A204.1 (cell line): ENCODE data around the gene SEMA6D.

ENCODE experiments used
- FAIRE-seq: peaks from 2 replicates; lab custom pipeline; 2012; peaks lifted over from hg19 to GRCh38; lab: Jason Lieb, UNC

The SEMA6D gene, protein sequence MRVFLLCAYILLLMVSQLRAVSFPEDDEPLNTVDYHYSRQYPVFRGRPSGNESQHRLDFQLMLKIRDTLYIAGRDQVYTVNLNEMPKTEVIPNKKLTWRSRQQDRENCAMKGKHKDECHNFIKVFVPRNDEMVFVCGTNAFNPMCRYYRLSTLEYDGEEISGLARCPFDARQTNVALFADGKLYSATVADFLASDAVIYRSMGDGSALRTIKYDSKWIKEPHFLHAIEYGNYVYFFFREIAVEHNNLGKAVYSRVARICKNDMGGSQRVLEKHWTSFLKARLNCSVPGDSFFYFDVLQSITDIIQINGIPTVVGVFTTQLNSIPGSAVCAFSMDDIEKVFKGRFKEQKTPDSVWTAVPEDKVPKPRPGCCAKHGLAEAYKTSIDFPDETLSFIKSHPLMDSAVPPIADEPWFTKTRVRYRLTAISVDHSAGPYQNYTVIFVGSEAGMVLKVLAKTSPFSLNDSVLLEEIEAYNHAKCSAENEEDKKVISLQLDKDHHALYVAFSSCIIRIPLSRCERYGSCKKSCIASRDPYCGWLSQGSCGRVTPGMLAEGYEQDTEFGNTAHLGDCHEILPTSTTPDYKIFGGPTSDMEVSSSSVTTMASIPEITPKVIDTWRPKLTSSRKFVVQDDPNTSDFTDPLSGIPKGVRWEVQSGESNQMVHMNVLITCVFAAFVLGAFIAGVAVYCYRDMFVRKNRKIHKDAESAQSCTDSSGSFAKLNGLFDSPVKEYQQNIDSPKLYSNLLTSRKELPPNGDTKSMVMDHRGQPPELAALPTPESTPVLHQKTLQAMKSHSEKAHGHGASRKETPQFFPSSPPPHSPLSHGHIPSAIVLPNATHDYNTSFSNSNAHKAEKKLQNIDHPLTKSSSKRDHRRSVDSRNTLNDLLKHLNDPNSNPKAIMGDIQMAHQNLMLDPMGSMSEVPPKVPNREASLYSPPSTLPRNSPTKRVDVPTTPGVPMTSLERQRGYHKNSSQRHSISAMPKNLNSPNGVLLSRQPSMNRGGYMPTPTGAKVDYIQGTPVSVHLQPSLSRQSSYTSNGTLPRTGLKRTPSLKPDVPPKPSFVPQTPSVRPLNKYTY

DNA sequence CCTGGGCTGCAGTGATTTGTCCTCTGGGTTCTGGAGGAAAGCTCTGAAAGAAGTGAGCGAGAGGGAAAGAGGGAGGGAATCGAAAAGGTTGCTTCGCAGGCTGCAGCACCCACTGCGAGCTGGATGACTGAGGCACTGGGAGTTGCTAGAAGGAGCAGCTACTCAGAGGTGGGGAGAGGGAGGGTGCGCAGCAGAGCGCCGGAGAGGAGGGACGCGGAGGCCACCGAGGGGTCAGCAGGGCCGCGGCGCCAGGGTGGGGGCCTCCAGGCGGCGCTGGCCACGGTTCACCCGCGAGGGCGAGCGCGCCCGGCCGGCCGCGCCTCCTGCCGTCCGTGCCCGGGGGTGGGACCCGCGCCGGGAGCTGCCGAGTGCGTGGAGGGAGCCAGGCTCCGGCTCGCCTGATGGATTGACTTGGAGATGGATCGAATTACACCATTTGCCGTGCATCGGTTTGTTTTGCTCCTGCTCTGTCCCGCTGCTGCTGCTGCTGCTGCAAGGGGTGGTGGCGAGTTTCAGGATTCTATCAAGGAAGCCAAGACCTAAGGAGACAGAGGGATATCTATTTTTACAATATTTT lies at the start of gene SEMA6D:
Gene SEMA6D (plus strand): TSS at position 470 of the 577 bp plus-strand sequence. CDS start 42,294 bp downstream, outside the sequence.
- FAIRE-seq: no peak

DNA sequence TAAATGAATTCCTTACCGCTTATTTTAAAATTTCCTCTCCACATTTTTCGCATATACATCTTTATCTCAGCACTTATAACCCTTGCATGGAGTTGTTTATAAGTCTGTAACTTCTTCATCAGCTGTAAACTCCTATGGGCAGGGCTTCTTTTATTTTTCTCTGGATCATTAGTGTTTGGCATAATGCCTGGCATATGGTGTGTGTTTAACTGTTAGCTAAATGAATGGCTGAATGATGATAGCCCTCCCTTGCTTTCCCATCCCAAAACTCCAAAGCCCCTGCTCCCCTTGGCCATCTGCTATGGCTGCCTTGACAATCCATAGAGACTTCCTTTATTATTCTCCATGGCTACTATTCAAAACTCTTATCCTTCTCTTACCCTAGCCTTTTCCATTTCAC lies 48.1 kb upstream of the SEMA6D start:
- FAIRE-seq: no peak

DNA sequence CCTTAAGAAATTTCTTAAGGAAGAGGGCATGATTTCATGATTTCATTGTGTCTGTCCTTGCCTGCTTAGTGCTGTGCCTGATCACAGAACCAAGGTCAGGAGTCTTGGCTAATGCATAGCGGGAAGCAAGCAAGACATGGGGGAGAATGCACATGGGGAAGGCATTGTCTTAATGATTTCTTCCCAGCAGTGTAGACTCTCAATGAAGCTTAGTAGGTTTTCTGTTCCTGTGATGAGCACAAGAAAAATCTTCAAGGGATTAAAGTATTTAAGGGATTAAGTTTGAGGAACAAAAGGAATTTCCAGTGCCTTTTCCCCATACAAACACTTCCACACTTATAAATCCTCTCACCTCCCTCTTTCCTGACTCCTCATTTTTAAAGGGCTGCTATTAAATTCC lies 46.9 kb upstream of the SEMA6D start:
- no peak for FAIRE-seq

DNA sequence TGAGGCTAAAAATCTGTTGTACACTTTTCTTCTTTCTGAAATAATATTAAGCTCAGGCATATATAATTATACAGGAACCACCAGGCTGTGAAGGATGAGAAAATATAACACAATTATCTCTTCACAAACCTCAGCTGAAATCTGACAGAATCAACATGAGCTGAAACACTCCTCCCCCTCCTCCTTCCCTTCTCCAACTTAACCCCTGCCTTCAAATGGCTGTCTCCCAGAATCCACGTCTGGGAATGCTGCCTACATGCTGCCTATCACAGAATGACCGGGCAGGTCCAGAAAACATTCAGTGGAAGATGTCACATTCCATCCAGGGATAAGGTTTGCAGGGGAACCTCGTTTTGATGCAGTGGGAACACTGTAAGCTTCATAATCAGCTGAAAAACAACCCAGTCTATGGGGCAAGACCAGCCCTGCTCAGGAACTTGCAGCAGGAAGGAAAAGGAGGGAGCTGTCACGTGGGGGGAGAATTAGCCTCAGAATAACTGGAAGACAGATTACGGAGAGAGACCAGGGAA lies 44.0 kb upstream of the SEMA6D start:
- no peak for FAIRE-seq

DNA sequence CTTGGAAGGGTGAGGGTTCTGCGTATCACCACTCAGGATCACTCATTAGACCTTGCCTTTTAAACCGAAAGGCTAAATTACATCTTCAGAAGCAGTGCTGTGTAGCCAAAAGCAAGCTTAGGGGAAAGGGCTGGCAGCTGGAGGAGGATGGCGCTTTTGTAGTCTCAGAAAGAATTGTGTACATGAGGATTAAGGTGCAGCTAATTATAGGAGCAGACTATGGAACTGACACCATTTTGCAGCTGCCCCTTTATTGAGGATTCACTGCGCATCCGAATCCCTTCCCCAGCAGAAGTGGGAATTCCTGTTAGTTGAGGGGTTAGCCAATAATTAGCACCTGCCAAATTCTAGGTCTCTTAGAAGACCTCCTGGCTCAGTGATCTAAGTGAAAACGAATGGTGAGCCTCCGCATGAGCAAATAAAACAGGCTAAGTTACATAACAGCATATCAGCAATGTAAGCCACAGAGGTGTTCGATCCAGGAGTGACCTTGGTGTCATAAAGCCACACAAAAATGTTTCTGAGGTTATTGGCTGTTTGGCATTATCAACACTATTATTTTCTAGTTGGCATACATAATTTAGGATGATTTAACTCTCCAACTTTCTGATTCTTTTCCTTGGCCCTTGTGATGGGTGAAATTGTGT lies 42.6 kb upstream of the SEMA6D start:
- no peak for FAIRE-seq

DNA sequence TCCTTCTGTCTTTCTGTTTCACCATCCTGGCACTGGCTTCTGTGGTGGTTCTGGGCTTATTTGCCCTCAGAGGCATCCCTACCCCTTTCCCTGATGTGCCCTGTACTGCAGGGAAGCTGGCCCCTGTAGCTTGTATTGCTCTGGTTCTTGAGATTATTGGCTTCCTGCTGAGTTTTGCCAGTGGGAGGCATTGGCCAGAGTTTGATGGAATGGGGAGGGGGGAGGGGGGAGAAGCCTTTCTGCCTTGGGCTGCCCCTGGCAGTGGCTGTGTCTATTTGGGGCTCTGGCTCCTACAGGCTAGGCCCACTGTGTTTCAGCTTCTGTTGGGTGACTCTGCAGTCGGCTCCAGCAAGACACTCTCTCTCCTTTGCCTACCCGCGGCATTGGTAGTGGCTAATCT lies 41.6 kb upstream of the SEMA6D start:
- FAIRE-seq: no peak

DNA sequence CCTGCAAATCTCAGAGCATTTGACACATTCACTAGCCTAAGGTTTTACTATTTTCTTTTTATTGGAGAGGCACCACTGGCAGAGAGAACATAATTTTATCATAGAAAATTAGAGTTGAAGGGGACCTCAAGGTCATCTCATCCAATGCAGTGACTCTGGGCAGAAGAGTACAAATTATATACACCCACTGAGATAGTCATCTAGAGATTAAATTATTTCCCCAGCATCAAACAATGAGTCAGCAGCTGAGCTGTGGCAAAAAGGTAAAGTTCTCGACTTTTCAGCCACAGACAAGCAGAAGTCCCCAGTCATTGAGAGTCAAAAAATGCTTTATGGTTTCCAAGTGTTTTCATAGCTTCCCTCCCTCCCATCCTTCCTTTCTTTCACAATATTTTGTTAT lies 39.3 kb upstream of the SEMA6D start:
- FAIRE-seq: no peak

DNA sequence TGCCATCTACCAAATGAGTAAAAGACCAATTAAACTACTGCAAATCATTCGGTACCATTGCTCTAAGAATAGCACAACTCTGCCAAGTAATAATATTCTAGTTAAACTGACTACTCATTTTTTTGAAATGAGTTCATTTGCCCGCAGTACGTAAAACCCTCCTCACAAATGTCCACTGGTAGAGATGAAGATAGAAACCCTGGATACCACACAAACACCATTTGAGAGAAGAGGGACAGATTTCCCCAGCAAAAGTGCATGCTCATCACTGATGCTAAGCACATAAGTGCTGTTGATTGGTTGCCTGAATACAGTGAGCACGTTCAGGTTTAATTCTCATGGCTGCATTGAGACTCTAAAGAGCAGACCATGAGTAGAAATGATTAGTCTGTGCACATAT lies 34.6 kb upstream of the SEMA6D start:
- no peak for FAIRE-seq

DNA sequence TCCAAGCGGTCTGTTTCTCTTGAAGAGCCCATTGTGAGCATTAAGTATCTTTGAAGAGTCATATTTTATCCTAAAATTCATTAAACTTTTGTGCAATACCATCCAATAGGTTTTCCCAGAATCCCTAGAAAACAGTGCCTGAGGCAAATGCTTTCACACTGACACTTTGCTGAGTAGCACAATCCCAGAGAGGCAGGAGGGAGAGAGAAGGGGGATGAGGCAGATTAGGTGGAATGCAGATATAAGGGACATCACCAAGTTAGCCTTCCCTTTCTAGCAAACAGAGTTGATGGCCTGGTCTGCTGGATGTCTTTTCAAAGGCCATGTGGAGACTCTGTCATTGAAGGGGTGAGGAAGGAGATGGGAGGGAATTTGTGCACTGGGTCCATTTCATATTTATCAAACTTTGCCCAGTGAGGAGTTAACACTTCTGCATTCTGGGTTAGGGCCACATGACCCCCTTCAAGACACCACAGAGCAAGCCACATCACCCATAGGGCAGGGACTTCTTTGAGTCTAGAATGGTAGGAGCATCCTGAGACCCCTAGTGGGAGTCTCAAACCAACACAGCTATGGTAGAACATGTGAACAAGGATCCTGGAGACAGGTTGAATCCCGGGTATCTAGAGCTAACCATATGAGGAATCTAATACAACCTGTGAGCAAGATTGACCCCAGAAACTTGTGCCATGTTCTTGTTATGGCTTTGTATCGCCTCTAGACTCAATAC lies 32.0 kb upstream of the SEMA6D start:
- no peak for FAIRE-seq

DNA sequence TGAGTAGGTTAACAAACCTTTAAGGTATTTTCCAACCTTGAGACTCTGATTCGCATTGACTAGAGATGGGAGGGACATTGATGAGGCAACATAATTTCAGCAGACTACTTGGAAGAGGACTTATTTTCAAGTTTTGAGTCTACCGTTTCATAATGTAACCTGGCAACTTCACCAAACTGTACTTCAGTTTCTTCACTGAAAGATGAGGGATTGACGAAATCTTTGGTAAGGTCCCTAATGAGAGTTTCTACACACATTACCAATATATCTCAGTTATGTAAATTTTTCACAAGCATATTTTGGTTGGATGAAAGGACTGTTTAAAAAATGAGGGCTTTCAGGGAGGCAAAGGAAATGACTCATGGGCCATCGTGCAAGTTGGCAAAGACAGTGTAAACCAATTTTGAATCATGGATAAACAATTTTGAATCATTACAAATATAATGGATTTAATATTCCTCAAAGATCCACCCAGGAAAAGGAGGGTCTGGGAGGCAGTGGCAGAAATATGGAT lies 28.7 kb upstream of the SEMA6D start:
- FAIRE-seq: no peak

DNA sequence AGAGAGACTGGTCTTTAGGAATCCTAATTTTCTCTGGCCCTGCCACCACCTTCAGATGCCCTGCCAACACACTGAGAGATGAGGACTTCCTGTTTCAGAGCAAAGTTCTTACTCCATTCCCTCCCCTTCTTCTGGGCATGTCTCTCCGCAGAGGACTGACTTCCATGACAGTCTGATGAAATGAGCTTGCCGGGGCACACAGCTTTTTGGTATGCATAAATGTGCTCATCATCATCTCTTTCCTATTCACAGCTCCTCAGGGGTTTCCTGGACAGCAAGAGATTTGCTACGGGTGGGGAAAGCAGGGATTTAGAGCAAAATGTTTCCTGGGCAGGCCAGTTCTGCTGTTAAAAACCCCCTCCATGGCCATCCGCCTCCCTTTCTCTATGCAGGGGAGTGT lies 27.6 kb upstream of the SEMA6D start:
- no peak for FAIRE-seq

DNA sequence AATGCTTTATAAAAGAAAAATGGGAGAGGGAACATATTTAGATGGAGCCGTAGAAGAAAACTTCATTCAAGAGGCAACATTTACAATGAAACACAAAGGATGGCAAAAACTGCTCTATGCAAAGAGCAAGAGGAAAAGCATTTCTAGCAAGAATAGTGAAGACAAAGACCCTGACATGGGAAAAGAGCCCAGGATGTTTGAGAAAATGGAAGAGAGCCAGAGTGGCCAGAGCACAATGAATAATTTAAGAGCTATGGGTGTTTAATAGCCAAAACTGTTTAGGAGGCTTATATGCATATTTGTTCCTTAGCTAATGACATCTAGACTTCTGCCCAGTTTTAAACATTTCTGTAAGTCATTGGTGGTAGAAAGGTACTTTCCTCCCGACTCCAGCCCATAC lies 25.4 kb upstream of the SEMA6D start:
- no peak for FAIRE-seq

DNA sequence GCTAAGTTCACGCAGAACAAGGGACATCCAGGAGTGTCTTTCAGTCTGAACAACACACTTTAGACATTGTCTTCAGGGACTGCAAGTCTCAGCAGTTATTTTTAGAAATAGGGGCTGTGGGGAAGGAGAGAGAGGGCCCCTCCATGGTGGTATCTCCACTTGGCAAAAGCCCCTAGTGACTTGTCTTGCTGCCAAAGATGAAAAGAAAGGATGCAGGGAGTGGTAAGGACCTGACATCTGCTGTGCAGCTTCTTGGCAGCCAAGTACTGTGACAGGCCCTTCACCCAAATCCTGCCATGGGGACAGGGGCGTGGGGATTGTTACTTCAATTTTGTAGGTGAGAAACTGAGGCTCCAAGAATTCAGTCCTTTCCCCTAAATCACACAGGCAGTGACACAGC lies 21.0 kb upstream of the SEMA6D start:
- no peak for FAIRE-seq

DNA sequence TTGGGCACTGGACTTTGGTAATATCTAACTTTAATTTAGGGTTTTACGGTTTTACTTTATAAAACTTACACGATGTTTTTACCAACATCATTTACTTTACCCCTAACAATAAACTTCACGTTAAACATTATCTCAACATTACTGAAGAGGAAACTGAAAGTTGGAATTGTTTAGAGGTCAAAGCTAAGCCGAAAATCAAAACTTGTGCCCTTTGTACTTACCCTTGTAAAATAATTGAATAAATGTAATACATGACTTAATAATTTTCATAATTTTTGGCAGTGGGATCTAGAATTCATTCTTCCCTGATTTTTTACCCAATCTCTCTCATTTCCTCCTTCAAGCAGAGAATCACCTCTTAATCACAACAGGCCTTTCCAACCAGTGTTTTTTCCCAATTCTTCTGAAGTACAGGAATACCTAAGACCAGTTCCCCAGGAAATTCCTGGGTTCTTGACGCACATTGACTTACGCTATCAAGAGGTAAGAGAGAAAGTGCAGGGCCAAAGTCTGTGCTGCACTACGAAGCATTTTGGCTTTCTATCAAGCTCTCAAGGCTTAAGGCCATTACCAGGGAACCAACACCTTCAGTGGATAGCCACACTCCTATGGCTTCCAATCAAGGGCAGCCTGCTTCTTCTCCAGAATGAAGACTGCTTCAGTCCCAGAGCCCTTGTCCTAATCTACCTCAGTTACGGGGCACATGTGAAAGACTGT lies 11.9 kb upstream of the SEMA6D start:
- FAIRE-seq: no peak

DNA sequence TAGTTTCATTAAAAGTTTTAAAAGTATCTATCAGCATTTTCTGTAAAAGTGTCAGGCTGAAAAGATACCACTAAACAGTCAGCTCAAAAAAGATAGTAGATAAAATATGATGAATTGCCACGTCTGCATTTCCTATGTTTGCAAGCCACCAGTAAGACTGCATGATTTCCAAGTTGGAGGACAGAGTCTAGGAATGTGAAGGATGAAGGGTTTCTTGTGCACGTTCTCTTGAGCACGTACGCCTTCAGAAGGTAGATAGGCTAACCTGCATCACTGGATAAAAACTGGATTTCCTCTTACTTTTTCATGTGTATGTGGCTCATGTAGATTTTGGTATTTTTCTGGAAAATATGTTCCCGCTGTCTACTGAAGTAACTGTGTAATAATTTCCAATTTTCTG lies 9.9 kb upstream of the SEMA6D start:
- FAIRE-seq: no peak

DNA sequence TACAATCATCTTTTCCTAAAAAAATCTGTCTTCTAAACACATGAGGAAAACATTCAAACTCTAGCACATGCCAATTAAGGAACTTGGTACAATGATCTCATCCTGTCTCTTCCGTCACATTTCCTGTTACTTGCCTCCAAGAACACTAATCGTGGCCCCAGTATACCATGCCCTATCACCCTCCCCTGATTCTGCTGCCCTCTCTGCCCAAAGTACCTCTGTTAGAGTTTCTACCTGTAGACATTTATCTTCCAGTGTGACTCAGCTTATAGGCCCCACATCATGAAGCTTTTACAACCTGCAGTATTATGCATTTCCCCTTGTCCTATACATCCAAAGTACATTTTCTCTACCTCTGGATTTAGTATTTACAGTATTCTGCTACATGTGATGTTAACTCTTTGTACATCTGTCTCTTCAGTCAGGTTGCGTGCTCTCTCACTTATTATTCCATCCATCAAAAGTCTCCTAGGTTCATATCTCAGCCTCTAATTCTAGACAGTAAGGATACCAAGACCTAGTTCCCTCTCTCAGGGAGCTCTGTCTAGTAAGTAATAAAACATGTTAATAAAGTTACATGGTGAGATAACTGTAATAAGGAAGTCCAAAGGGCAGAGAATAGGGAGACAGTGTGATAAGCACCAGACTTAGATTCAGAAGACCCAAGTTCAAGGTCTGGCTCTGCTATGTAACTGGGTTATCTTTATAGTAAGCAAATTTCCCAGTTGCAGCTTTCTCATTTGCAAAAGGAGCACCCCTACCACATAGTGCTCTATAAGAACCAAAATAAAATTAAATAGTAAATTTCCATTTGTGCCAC lies 8.9 kb upstream of the SEMA6D start:
- no peak for FAIRE-seq

DNA sequence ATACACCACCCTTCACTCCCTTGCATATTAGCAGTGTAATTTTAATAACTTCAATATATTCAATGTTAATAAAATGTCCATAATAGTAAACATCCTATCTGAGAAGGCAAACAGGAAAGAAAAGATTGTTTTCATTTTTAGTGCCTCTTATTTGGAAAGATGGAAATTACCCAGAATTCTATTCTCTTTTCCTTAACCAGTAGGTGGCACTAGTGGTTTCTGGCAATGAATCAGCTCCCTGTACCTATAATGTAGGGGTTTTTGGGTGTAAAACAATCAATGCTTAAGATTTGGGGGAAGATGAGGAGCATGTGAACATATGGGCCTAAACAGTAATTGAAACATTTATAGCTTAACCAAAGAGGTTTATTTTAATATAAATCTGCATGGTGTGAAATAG lies 5.7 kb upstream of the SEMA6D start:
- no peak for FAIRE-seq

DNA sequence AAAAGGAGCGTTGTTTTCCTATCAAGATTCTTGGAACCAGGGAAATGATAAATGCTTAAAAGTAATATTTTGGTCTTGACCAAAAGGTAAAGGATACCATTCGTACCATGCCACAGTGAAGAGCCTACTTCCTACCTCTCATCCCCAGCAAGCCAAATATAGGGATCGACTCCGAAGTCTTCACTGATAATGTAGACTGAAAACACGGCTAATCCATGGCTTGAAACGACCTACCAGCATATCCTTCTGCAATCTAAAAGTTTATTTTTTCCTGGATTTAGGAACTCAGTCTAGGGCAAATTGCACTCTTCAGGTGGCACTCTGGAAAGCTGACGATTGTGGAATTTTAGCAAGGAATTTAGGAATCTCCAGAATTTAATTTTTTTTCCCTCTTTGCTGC lies 1.9 kb upstream of the SEMA6D start:
- no peak for FAIRE-seq

DNA sequence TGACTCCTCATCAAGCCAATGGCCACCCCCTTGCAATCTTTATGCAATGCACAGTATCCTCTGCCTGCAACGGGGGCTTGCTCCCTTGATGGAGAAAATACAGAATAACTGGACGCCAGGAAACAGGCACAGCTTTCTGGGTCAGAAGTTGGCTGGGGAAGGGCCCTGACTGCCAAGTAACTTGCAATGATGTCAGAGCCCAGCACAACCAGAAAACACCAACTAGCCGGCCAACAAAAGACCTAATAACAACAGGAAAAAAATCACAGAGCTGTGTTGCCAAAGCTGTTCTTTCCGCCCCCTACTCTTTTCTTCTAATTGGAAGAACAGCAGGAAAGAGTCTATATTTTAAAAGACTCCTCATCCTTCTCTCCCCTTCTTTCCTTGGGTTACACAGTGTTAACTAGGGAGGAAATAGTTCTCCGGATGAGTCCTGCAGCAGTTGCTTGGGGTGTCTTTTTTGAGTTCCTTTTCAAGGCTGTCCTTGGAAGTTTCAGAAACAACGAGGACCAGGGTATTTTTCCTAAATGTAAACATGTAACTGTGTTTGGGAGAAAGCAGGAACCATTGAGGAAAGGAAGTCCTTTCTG lies 1.4 kb upstream of the SEMA6D start:
- no peak for FAIRE-seq
